Upper lobe of left lung (tissue), 4 donors: ENCODE results near the gene HYAL1.

Experiments used
- CTCF ChIP-seq, 6 experiments: fragments of 450-650 bp in 4 of 6; fragments of 200-600 bp in 2 of 6; sonication (generic) in 2 of 6; IDR thresholded peaks; one replicate each; pipeline ENCODE4 v1.5.1; 2016 to 2019; ENCODE audit warnings: antibody characterized with exemption in 6 of 6
- POLR2A ChIP-seq, 4 donors: fragments of 450-650 bp; IDR thresholded peaks; one replicate each; pipeline ENCODE4 v1.5.1; 2016 to 2017; ENCODE audit warnings: antibody characterized with exemption in 4 of 4, mild to moderate bottlenecking in 2 of 4

GRCh38 chr3:50258029-50258680 lies 45.2 kb downstream of the HYAL1 start:
- TF ChIP-seq CTCF (IDR thresholded peaks at IDR 0.05), result no peak
- TF ChIP-seq POLR2A (IDR thresholded peaks at IDR 0.05), result no peak
